ENCODE results near the gene PCDH15. TPM values are rescaled to one million over a fixed set of nuclear protein-coding genes. Genes with fewer than 3 reads are reported as not detected.

The PCDH15 gene
- total RNA-seq, 1 experiment from 2014 or later: 0.59 TPM

- TF ChIP-seq ZNF532 (CRISPR knock-in tag; IDR thresholded peaks at IDR 0.05; ENCODE audit: borderline replicate concordance): no peak
Measured at GRCh38 chr10:54653518-54653917, 147.5 kb downstream of the PCDH15 start (continued).

- Mint-ChIP-seq H3K27ac (no peak overlapping the region), H3K9me3 (peaks cover 6% of the 10 kb centered on the region; the same call in 1 of the 2 replicates), H3K4me3 (no peak overlapping the region), H3K4me1 (peaks cover 3% of the 10 kb centered on the region), H3K36me3 (no peaks in the 10 kb centered on the region), H3K27me3 (ENCODE audit: low read depth) (no peaks in the 10 kb centered on the region)
- ChIA-PET POLR2A (no interaction called here), CTCF (no interaction called here)
- ATAC-seq: no peak
- no peak for TF ChIP-seq FOXJ3 (CRISPR knock-in tag; IDR thresholded peaks at IDR 0.05; ENCODE audit: borderline replicate concordance)
- TF ChIP-seq KAT7 (CRISPR knock-in tag; IDR thresholded peaks at IDR 0.05; ENCODE audit: borderline replicate concordance): no peak
- TF ChIP-seq ZNF423 (CRISPR knock-in tag; IDR thresholded peaks at IDR 0.05): no peak
- TF ChIP-seq ATF1 (CRISPR knock-in tag; IDR thresholded peaks at IDR 0.05): no peak
- TF ChIP-seq TP53 (CRISPR knock-in tag; IDR thresholded peaks at IDR 0.05): no peak
- TF ChIP-seq JAZF1 (CRISPR knock-in tag; IDR thresholded peaks at IDR 0.05): no peak
- TF ChIP-seq NFATC4 (CRISPR knock-in tag; IDR thresholded peaks at IDR 0.05): no peak
- no peak for TF ChIP-seq E2F1 (CRISPR knock-in tag; IDR thresholded peaks at IDR 0.05)
- DNase-seq (ENCODE audit: low spot score): no peak
Measured at GRCh38 chr10:54650547-54650946, 150.5 kb downstream of the PCDH15 start.

- CTCF ChIA-PET: no interaction called here
- TF ChIP-seq RELA (CRISPR knock-in tag; IDR thresholded peaks at IDR 0.05; ENCODE audit: borderline replicate concordance) (no peak), USF1 (CRISPR knock-in tag; IDR thresholded peaks at IDR 0.05) (no peak), PREB (CRISPR knock-in tag; IDR thresholded peaks at IDR 0.05; ENCODE audit: borderline replicate concordance) (no peak), ZNF423 (CRISPR knock-in tag; IDR thresholded peaks at IDR 0.05) (no peak), NFYB (CRISPR knock-in tag; conservative IDR thresholded peaks at IDR 0.05; ENCODE audit: low read depth) (no peak), ZNF138 (CRISPR knock-in tag; conservative IDR thresholded peaks at IDR 0.05) (no peak), ZBTB21 (CRISPR knock-in tag; IDR thresholded peaks at IDR 0.05; ENCODE audit: borderline replicate concordance) (no peak), ZNF317 (CRISPR knock-in tag; IDR thresholded peaks at IDR 0.05; ENCODE audit: borderline replicate concordance, low read depth) (no peak), E2F4 (CRISPR knock-in tag; IDR thresholded peaks at IDR 0.05; ENCODE audit: borderline replicate concordance, low read depth) (no peak), HMGA2 (CRISPR knock-in tag; IDR thresholded peaks at IDR 0.05) (no peak), CREM (CRISPR knock-in tag; IDR thresholded peaks at IDR 0.05) (no peak), ZMAT4 (CRISPR knock-in tag; IDR thresholded peaks at IDR 0.05) (no peak)
- Mint-ChIP-seq H3K27ac (no peak overlapping the region), H3K9me3 (peaks cover 19% of the 10 kb centered on the region), H3K4me1 (no peaks in the 10 kb centered on the region), H3K27me3 (ENCODE audit: low read depth) (no peaks in the 10 kb centered on the region), H3K36me3 (peaks cover 13% of the 10 kb centered on the region), H3K4me3 (no peak overlapping the region)
- DNase-seq (ENCODE audit: low spot score) (no peak), ATAC-seq (no peak)
- POLR2A ChIA-PET: no interaction called here
Measured at GRCh38 chr10:54622017-54622416, 179.0 kb downstream of the PCDH15 start.

All from WTC11 (cell line).